DND-41 (cell line): ENCODE data around the gene ARL4C.

Experiments used
- ATAC-seq: fragments of 200-7000 bp; cut with Tn5 transposase; 3 replicates; pipeline ENCODE4 v1.9.1; 2021; ENCODE audit warnings: low read depth; ENCODE audit not compliant: insufficient read depth
- DNase-seq: peaks from one replicate; pipeline ENCODE4 v3.0.0-alpha.2; 2020
- H2AFZ ChIP-seq: 2 replicates; pipeline ENCODE4 v1.6.0; 2012; ENCODE audit warnings: low read depth, low read length
- H3K27ac ChIP-seq: 2 replicates; pipeline ENCODE4 v1.5.1; 2012; ENCODE audit warnings: low read length, inconsistent platforms
- H3K27me3 ChIP-seq: fragments of 200-600 bp; sonication (generic); 2 replicates; pipeline ENCODE4 v1.6.0; 2012; ENCODE audit warnings: low read length, mild to moderate bottlenecking, inconsistent platforms; ENCODE audit not compliant: insufficient read depth, poor library complexity
- H3K36me3 ChIP-seq: 2 replicates; pipeline ENCODE4 v1.5.1; 2012; ENCODE audit warnings: low read length, inconsistent platforms; ENCODE audit not compliant: insufficient read depth
- H3K4me1 ChIP-seq: 2 replicates; pipeline ENCODE4 v1.5.1; 2012; ENCODE audit warnings: mild to moderate bottlenecking, low read length; ENCODE audit not compliant: insufficient read depth
- H3K4me2 ChIP-seq: 2 replicates; pipeline ENCODE4 v1.6.0; 2012; ENCODE audit warnings: mild to moderate bottlenecking, moderate library complexity, low read length, inconsistent platforms; ENCODE audit not compliant: insufficient read depth
- H3K4me3 ChIP-seq, 2 experiments: fragments of 200-600 bp in 1 of 2; shearing (Covaris generic) in 1 of 2; 2 replicates each; pipeline ENCODE4 v1.5.1; 2012 to 2016; ENCODE audit warnings: inconsistent platforms in 2 of 2, low read length in 2 of 2, mild to moderate bottlenecking in 2 of 2, low read depth in 1 of 2, moderate library complexity in 1 of 2
- H3K79me2 ChIP-seq: 2 replicates; pipeline ENCODE4 v1.6.0; 2012; ENCODE audit warnings: low read length, inconsistent platforms; ENCODE audit not compliant: insufficient read depth
- H3K9ac ChIP-seq: 2 replicates; pipeline ENCODE4 v1.6.0; 2012; ENCODE audit warnings: low read depth, mild to moderate bottlenecking, inconsistent platforms, low read length, moderate library complexity
- H3K9me3 ChIP-seq: 2 replicates; pipeline ENCODE4 v1.5.1; 2012; ENCODE audit warnings: low read length, moderate library complexity, mild to moderate bottlenecking, inconsistent platforms; ENCODE audit not compliant: insufficient read depth, severe bottlenecking
- H4K20me1 ChIP-seq: 2 replicates; pipeline ENCODE4 v1.6.0; 2012; ENCODE audit warnings: low read length; ENCODE audit not compliant: insufficient read depth
- EZH2 ChIP-seq: IDR thresholded peaks from 3 replicates; pipeline ENCODE4 v1.6.1; 2012; ENCODE audit warnings: borderline replicate concordance, low read depth, mild to moderate bottlenecking, moderate library complexity, low read length, inconsistent platforms; ENCODE audit not compliant: severe bottlenecking
- TF ChIP-seq, protein P1 (sequence below): IDR thresholded peaks from 2 replicates; pipeline ENCODE4 v1.5.1; 2012; ENCODE audit warnings: borderline replicate concordance, low read length, moderate library complexity, mild to moderate bottlenecking; ENCODE audit not compliant: poor library complexity, severe bottlenecking; ENCODE audit errors: extremely low read depth

ARL4C gene

DNA sequence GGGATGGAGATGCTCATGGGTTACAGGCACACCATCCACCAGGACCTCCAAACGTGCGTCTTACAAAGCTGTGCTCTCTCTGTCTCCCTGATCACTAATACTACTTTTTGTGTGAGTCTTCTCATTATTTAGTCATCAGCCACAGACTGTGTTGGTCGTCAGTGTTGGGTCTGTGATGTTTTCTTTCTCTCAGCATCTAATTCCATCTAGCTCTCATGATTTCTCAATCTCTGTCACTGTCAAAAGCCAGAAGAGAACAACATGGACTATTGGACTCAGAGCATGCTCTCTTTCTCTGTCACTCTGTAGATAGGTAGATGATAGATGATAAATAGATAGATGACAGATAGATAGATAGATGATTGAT is 6.0 kb upstream of the ARL4C start:
- Histone ChIP-seq H2AFZ (no peak overlapping the region), H3K4me1 (peaks cover 7% of the 10 kb centered on the region), H3K36me3 (no peaks in the 10 kb centered on the region), H3K27me3 (no peaks in the 10 kb centered on the region), H3K4me3 (no peak overlapping the region), H3K9ac (no peak overlapping the region), H3K79me2 (no peaks in the 10 kb centered on the region), H4K20me1 (no peaks in the 10 kb centered on the region), H3K9me3 (no peaks in the 10 kb centered on the region), H3K27ac (no peak overlapping the region), H3K4me2 (no peak overlapping the region)
- ATAC-seq (no peak), DNase-seq (no peak)
- TF ChIP-seq EZH2: no peak
- TF ChIP-seq, protein P1, sequence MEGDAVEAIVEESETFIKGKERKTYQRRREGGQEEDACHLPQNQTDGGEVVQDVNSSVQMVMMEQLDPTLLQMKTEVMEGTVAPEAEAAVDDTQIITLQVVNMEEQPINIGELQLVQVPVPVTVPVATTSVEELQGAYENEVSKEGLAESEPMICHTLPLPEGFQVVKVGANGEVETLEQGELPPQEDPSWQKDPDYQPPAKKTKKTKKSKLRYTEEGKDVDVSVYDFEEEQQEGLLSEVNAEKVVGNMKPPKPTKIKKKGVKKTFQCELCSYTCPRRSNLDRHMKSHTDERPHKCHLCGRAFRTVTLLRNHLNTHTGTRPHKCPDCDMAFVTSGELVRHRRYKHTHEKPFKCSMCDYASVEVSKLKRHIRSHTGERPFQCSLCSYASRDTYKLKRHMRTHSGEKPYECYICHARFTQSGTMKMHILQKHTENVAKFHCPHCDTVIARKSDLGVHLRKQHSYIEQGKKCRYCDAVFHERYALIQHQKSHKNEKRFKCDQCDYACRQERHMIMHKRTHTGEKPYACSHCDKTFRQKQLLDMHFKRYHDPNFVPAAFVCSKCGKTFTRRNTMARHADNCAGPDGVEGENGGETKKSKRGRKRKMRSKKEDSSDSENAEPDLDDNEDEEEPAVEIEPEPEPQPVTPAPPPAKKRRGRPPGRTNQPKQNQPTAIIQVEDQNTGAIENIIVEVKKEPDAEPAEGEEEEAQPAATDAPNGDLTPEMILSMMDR: no peak

DNA sequence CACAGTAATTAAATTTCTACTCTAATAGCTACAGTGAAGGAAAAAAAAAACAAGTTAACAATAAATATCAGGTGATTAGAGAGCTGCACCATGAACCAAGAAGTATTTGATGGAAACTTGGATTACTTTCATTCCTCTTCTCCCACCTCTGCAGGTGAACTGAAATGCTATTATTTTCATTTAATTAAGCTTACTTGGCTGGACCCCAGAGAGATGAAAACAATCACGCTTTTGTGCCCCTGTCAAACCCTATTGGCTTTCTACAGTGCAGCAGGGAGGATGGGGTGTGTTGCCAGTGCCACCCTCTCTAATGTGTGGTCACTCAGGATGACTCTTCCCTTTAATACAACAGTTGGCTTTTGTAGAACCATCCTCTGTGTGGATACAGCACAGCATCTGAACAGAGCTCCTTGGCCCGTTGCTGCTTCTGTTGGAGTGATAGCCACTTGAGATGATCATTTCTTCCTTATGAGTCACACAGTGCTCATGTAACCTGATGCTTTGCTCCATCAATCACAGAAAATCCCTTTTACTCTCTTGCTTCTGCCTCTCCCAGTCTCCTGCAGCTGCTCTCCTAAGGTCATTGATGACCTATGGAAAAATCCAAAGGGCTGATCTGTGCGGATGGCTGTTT is 5.5 kb upstream of the ARL4C start:
- no peak for ATAC-seq
- peaks cover 12% of the 10 kb centered on the region for H3K4me1 ChIP-seq
- H3K27ac ChIP-seq: no peak overlapping the region

DNA sequence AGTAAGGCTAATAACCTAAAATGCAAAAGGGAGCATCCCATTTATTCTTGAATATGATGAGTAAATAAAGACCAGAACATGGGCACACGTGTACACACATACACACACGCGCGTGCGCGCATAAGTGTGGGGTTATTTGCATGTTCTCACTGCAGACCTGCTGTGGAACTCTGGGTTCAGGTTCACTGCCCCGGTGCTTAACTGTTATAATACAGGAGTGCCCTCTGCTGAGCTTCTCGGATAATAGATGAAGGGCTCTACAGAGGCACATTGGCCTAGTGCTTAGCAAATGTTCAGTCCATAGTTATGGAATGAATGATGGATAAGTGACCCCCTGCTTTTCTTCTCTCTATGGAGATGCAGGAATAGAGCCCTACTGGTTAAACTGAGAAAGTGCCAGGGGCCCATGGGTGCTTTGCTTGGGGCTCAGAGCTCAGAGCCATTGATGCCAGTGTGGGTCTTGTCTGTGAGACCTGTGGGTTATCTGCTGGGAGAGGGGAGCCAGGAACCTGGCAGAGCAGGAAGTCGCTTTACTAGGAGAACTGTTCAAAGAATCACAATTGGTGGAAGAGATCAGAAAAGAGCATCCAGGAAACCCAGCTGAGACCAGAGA is 3.6 kb upstream of the ARL4C start:
- peak; percentile 75 for DNase-seq
- no peak overlapping the region; the same call in 1 of the 2 replicates for H3K27ac ChIP-seq

More for the DNA sequence above, 5.5 kb upstream of the ARL4C start:
- Histone ChIP-seq H4K20me1 (no peaks in the 10 kb centered on the region), H2AFZ (no peak overlapping the region), H3K79me2 (no peaks in the 10 kb centered on the region), H3K4me3 (no peak overlapping the region), H3K9ac (no peak overlapping the region), H3K27me3 (no peaks in the 10 kb centered on the region), H3K4me2 (no peak overlapping the region), H3K9me3 (no peaks in the 10 kb centered on the region), H3K36me3 (no peaks in the 10 kb centered on the region)
- no peak for DNase-seq
- TF ChIP-seq EZH2: no peak
- TF ChIP-seq, protein P1: no peak

More for the DNA sequence above, 3.6 kb upstream of the ARL4C start:
- Histone ChIP-seq H2AFZ (no peak overlapping the region), H3K9ac (no peak overlapping the region), H3K27me3 (no peaks in the 10 kb centered on the region), H3K79me2 (peaks cover 13% of the 10 kb centered on the region), H3K36me3 (peaks cover 9% of the 10 kb centered on the region; the same call in 1 of the 2 replicates), H4K20me1 (peaks cover 9% of the 10 kb centered on the region), H3K4me3 (no peak overlapping the region), H3K9me3 (no peaks in the 10 kb centered on the region), H3K4me1 (peaks cover 15% of the 10 kb centered on the region), H3K4me2 (no peak overlapping the region)
- TF ChIP-seq, protein P1: peak; percentile 90
- TF ChIP-seq EZH2: no peak
- ATAC-seq: peak; percentile 70
